ENCODE results near the gene SLC35A5. TPM values are rescaled to one million over a fixed set of nuclear protein-coding genes. Genes with fewer than 3 reads are reported as not detected.

SLC35A5 gene
- total and polyA plus RNA-seq, 2 of the 13 experiments (the other 11 are each of a cell fraction or from before 2014, with no cell fraction given) = 15.5 to 26.5 TPM

- no peak overlapping the region for H3K4me3 ChIP-seq (replicated peaks in 1 of 3; ENCODE audit: insufficient read depth in 1 of 3, low read depth in 2 of 3, low read length in 3 of 3)
- intact Hi-C loops (cut with micrococcal nuclease; ENCODE audit: unreplicated experiment) (no loop called here), in situ Hi-C loops (cut with HindIII; ENCODE audit: extremely low pct_ligation_motif_present, low pct_unique_long_range_greater_than_20kb) (no loop called here)
- no peaks in the 10 kb centered on the region for H3K4me1 ChIP-seq (ENCODE audit: insufficient read depth, low read length)
- no peak for DNase-seq (ENCODE audit: low spot score)
- POLR2A ChIA-PET = no interaction called here
- BruUV-seq (replicated peaks) = no TSS peak
- no peaks in the 10 kb centered on the region for H4K20me1 ChIP-seq (ENCODE audit: insufficient read depth, low read length)
- no peaks in the 10 kb centered on the region for H3K36me3 ChIP-seq (replicated peaks in 1 of 2; ENCODE audit: control insufficient read depth in 1 of 2, insufficient read depth in 2 of 2, low read length in 2 of 2)
- H3K27me3 ChIP-seq (ENCODE audit: control insufficient read depth in 1 of 2, insufficient read depth in 2 of 2, low read length in 2 of 2) = 0 out of 5 replicates have a peak, but pooled peaks cover 0 to 6% of the 10 kb centered on the region in 2 experiments
- no peak overlapping the region for H2AFZ ChIP-seq (ENCODE audit: low read length)
- H3K9ac ChIP-seq (ENCODE audit: insufficient read depth, low read depth, low read length) = no peak overlapping the region
- 3% methylated on average over 3 of the region's 3 CpGs for WGBS (ENCODE audit: low lambda C conversion rate)
- CTCF ChIA-PET (ENCODE audit: low intra/inter-chr PET ratio, low total read pairs) = no interaction called here
- no peak for FAIRE-seq
- no peaks in the 10 kb centered on the region for H3K9me3 ChIP-seq (ENCODE audit: low read length)
- no peak for ATAC-seq
- TF ChIP-seq ZNF558 (CRISPR knock-in tag; IDR thresholded peaks at IDR 0.05; ENCODE audit: borderline replicate concordance) (no peak), ELF3 (CRISPR knock-in tag; IDR thresholded peaks at IDR 0.05) (no peak), FOXO4 (CRISPR knock-in tag; conservative IDR thresholded peaks at IDR 0.05) (no peak), NPAS2 (CRISPR knock-in tag; IDR thresholded peaks at IDR 0.05; ENCODE audit: borderline replicate concordance) (no peak), ZNF451 (CRISPR knock-in tag; IDR thresholded peaks at IDR 0.05) (no peak), RFX1 (IDR thresholded peaks at IDR 0.05) (no peak), ZNF138 (CRISPR knock-in tag; IDR thresholded peaks at IDR 0.05; ENCODE audit: low read depth) (no peak), REPIN1 (CRISPR knock-in tag; IDR thresholded peaks at IDR 0.05; ENCODE audit: borderline replicate concordance, low read depth) (no peak), ZNF317 (CRISPR knock-in tag; IDR thresholded peaks at IDR 0.05) (no peak), HNRNPK (IDR thresholded peaks at IDR 0.05; ENCODE audit: low read depth, low read length, poor library complexity, severe bottlenecking) (no peak), ZNF549 (CRISPR knock-in tag; IDR thresholded peaks at IDR 0.05) (no peak), SSRP1 (CRISPR knock-in tag; IDR thresholded peaks at IDR 0.05) (no peak), NFKBIZ (CRISPR knock-in tag; IDR thresholded peaks at IDR 0.05) (no peak), ZNF83 (CRISPR knock-in tag; IDR thresholded peaks at IDR 0.05; ENCODE audit: borderline replicate concordance) (no peak)
- TF ChIP-seq, protein P1, sequence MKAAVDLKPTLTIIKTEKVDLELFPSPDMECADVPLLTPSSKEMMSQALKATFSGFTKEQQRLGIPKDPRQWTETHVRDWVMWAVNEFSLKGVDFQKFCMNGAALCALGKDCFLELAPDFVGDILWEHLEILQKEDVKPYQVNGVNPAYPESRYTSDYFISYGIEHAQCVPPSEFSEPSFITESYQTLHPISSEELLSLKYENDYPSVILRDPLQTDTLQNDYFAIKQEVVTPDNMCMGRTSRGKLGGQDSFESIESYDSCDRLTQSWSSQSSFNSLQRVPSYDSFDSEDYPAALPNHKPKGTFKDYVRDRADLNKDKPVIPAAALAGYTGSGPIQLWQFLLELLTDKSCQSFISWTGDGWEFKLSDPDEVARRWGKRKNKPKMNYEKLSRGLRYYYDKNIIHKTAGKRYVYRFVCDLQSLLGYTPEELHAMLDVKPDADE (CRISPR knock-in tag; IDR thresholded peaks at IDR 0.05) = no peak
- H3K79me2 ChIP-seq (ENCODE audit: insufficient read depth, low read length) = no peaks in the 10 kb centered on the region
- no peak overlapping the region for H3K27ac ChIP-seq (ENCODE audit: extremely low read length, insufficient read depth, low read length)
- no peak overlapping the region for H3K4me2 ChIP-seq (ENCODE audit: low read depth, low read length)
Measured at GRCh38 chr3:112633191-112633590, 71.3 kb downstream of the SLC35A5 start.

Measured in HepG2 (cell line).